GM18870 (cell line): ENCODE data around the gene PDE4D.
"Not testable (repeated sequence)": the region's sequence is repeated elsewhere in the genome, so short reads cannot be mapped to it uniquely, and the experiment has no call there.

ENCODE experiments used
- ATAC-seq: cut with Tn5 transposase; IDR thresholded peaks from one replicate; pipeline ENCODE4 v1.9.1; 2021; ENCODE audit warnings: moderate library complexity; ENCODE audit not compliant: unreplicated experiment

Gene PDE4D

GRCh38 chr5:59312223-59312622 is 581.3 kb downstream of the PDE4D start:
- no peak for ATAC-seq

DNA sequence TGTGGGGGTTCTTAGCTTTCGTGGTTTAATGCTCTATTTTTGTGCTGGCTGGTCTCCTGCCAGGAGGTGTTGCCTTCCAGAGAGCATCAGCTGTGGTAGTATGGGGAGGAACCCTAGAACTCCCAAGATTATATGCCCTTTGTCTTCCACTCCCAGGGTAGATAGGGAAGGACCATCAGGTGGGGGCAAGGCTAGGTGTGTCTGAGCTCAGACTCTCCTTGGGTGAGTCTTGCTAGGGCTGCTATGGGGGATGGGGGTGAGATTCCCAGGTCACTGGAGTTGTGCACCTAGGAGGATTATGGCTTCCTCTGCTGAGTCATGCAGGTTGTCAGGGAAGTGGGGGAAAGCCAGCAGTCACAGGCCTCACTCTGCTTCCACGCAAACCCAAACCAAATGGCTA is 584.8 kb downstream of the PDE4D start:
- ATAC-seq = not testable (repeated sequence)

DNA sequence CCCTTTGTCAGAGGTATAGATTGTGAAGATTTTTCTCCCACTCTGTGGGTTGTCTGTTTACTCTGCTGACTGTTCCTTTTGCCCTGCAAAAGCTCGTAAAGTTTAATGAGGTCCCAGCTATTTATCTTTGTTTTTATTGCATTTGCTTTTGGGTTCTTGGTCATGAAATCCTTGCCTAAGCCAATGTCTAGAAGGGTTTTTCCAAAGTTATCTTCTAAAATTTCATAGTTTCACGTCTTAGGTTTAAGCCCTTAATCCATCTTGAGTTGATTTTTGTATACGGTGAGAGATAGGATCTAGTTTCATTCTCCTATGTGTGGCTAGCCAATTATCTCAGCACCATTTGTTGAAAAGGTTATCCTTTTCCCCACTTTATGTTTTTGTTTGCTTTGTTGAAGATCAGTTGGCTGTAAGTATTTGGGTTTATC is 590.2 kb downstream of the PDE4D start:
- not testable (repeated sequence) for ATAC-seq

- ATAC-seq = not testable (repeated sequence)
Measured at GRCh38 chr5:59302509-59302908, 591.0 kb downstream of the PDE4D start.

- ATAC-seq = no peak
Measured at GRCh38 chr5:59301727-59302126, 591.8 kb downstream of the PDE4D start.

- ATAC-seq = no peak
Measured at GRCh38 chr5:59300930-59301329, 592.6 kb downstream of the PDE4D start.

GRCh38 chr5:59299006-59299405 is 594.5 kb downstream of the PDE4D start:
- ATAC-seq = no peak

DNA sequence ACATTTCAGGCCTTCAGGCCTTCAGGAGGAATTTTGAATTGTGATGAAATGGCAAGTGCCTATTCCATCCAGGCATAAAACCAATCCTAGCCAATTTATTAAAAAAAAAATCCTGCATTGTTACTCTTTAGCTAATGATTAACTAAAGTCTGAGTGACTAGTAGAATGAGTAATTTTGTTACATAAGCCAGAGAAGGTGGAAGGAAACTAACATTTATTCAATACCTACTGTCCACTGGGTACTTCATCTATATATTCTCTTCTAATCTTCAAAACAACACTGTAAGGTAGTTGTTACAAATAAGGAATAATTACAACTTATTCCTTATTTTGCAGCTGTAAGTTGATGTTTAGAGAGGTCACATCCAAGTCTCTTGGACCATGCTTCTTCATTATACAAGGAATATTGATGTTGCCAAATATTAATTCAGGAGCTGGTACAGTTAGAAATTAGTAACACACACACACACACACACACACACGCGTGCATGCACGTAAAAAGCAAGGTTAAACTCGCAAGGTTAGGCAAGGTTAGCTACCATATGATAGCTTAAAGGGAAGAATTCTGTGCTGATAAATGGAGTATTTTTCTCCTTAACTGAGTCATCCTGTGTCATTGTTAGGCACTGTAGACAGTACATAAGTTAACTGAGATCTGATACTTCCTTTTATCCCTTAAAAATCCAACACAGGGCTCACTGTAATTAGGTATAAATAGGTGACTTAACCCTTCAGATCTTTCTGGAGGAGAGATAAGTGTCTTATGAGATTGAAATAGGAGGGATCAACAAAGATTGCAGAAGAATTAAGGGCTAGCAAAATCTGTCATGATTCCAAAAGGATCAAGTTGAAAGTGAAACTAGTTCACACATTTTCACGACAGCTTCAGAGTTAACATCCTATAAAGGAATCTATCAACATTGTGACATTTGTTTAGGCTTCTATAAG is 596.9 kb downstream of the PDE4D start:
- ATAC-seq = no peak

DNA sequence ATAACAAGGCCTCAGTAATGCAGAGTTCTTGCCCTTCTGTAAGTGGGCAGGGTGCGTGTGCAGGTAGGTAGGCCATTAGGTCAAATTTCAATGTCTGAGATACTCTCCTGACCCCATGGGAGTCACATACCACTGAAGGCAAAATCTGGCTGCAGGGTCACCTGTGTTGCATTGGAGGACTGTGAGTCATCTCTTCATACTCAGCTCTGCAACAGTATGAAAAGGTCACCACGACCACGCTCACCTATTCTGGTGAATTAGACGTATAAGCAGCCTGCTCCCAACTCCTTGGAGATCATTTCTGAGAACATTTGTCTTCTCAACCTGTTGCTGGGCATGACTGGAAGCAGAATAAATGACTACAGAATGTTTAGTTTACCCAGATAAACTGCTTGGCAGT is 599.8 kb downstream of the PDE4D start:
- no peak for ATAC-seq

GRCh38 chr5:59291941-59292340 is 601.6 kb downstream of the PDE4D start:
- ATAC-seq = no peak

DNA sequence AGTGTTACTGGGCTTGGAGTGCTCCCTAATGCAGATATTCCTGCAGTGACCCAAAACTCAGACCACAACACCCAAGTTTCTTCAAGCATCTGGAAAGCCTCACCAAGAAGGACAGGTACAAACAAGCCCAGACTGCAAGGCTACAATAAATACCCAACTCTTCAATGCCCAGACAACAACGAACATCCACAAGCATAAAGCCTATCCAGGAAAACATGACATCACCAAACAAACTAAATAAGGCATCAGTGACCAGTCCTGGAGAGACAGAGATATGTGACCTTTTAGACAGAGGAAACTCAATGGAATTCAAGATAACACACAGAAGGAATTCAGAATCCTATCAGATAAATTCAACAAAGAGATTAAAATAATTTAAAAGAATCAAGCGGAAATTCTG is 605.6 kb downstream of the PDE4D start:
- ATAC-seq = no peak

DNA sequence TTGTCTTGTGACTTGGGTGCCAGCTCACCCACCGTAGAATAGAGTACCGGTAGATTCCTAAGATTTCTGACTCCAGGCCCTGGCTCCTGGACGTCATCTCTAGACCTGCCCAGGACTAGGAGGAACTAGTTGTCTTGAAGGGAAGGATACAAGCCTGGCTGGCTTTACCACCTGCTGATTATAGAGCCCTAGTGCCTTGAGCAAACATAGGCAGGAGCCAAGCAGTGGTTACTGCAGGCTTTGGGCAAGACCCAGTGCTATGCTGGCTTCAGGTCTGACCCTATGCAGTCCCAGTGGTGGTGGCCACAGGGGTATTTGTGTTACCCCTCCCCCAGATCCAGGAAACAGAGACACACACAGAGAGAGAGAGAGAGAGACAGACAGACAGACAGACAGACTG is 606.2 kb downstream of the PDE4D start:
- no peak for ATAC-seq

DNA sequence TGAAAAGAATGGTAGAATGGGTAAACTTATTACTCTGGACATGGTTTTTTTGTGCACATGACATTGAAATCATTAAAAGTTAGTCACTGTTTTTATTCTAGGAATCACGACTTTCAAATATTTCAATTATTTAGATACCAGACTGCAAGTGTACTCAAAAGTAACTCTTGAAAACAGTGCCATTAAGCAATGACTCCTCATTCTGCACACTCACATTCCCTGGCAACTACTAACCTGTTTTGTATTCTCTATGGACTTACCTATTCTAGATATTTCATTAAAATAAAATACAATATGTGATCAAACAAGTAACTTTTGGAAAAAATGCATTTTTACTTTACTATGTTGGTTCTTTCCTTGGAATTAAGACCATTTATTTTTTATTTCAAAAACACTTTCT is 607.0 kb downstream of the PDE4D start:
- no peak for ATAC-seq

DNA sequence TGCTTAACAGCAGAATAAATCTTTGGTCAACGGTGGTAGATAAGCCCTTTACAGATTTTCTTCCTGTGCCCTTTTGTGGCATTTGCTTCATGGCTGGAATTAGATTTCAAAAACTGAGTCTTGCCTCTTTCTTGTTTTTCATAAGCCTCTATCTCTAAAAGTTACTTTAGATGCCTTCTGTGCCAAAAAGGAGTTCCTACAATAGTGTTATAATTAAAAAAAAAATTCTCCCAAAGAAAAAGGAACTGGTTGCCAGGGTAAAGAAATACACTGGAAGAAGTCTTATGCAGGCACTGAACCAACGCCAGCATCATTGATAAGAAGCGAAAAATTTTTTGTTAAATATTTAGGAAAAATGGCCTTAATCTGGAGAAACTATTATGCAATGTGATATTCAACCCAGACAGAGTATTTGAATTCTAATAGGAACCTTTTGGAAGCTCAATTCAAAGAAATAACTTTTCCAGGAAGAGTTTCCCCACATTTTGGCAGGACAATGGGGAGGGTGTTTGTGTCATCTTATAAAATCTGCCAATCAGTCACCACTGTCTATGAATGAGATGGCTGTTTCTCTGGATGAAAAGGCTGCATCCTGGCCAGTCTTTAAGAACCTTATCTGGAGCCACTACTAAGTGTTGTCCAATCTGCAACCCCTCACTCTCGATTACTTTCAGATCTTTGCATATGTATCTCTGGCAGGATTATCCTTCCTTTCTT is 608.1 kb downstream of the PDE4D start:
- no peak for ATAC-seq

DNA sequence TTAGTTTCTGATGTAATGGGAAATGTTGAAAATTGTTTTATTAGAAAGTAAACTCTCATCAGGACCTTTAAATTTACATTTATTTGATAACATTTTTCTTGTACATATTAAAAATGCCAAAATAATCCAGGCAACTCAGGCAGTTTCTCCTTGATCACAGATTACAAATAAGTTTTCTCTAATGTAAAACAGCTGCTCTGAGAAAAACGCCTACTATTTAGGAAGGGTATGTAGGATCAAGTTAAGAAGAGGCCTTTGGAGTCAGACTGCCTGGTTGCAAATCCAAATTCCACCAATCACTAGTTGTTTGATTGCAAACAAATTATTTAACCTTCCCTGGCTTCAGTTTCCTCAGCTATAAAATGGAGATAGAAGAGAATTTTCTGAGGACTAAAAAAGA is 610.8 kb downstream of the PDE4D start:
- no peak for ATAC-seq

- no peak for ATAC-seq
Measured at GRCh38 chr5:59279979-59280378, 613.5 kb downstream of the PDE4D start.

DNA sequence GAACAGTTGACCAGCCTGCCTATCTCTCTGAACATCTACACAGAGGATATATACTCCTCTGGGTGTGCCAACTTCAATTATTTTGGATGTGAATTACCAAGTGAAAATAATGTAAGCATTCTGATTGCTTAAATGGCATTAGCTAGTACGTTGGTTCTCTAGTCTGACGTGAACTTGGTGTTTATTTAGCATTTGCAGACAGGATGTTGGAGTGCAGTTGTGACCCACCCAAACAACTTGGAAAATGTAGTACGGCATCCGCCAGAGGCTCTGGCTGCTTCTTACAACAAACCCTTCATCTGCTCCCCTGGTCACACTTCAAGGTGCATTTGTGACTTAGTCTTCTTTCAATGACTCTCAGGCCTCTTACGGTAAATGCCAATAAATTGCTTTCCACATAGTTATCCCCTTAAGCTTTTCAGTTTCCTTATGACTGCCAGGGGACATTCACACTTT is 616.6 kb downstream of the PDE4D start:
- no peak for ATAC-seq

GRCh38 chr5:59276325-59276675 is 617.2 kb downstream of the PDE4D start:
- ATAC-seq = no peak

DNA sequence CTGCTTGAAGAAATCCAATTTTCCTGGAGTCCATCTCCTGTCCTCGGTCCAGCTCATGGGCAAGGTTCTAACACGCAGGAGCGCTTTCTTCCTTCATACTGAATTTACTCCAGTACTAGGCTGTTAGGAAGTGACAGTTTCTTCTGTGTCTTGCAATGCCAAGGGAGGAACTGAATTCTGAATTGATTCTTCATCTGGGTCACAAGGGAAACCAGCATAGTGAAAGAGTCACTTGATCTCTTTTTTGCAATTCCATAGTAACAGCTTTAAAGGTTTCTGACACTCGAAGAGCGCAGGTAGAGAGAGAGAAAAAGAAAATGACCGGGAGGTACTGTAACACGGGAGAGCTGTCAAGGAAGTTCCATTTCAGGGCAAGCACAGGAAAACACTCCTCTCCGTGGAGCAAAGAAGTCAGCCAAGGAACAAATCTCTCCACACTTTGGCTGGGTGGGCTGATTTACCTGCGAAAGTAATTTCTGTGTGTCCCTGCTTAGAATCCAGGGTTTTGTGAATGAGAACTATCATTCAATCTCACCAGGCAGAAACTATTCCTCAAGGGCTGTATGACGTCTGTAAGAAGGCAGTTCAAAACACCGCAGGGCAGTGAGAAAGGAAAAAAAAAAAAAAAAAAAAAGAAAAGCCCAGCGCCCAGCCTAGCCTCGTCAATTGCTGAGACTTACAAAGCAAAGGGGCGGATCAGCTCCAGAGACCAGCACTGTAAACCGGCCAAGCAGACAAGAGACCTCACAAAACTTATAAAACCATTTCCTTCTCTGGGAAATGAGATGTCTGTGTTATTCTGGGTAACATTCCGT is 617.8 kb downstream of the PDE4D start:
- no peak for ATAC-seq

- ATAC-seq = no peak
Measured at GRCh38 chr5:59275170-59275509, 618.4 kb downstream of the PDE4D start.

GRCh38 chr5:59274106-59274636 is 619.4 kb downstream of the PDE4D start:
- no peak for ATAC-seq
